HepG2 (cell line): ENCODE data around the gene ZNF90. TPM values are rescaled to one million over a fixed set of nuclear protein-coding genes. Genes with fewer than 3 reads are reported as not detected.
A peak's percentile ranks its signal among the peaks of the same experiment; 100 is the strongest.

Source experiments
- CEBPZ ChIP-seq: IDR thresholded peaks from 2 replicates; pipeline ENCODE4 v1.6.1; 2012; ENCODE audit warnings: low read length, improper control_type of control experiment
- HNF4A ChIP-seq: sonication (generic); formaldehyde crosslinking; IDR thresholded peaks from 2 replicates; pipeline ENCODE4 v1.4.0; 2020; ENCODE audit warnings: missing genetic modification reagents
- JUND ChIP-seq: sonication (generic); formaldehyde crosslinking; IDR thresholded peaks from 2 replicates; pipeline ENCODE4 v1.8.0; 2022; ENCODE audit warnings: mild to moderate bottlenecking, missing genetic modification reagents
- MEIS1 ChIP-seq: sonication (generic); formaldehyde crosslinking; IDR thresholded peaks from 2 replicates; pipeline ENCODE4 v1.9.0; 2021; ENCODE audit warnings: mild to moderate bottlenecking, missing genetic modification reagents, moderate library complexity, borderline replicate concordance
- NCOA2 ChIP-seq: sonication (generic); formaldehyde crosslinking; IDR thresholded peaks from 2 replicates; pipeline ENCODE4 v1.8.0; 2022; ENCODE audit warnings: inconsistent platforms
- NFIB ChIP-seq: sonication (generic); formaldehyde crosslinking; IDR thresholded peaks from 2 replicates; pipeline ENCODE4 v1.9.0; 2021; ENCODE audit warnings: missing genetic modification reagents, mild to moderate bottlenecking, borderline replicate concordance
- SP5 ChIP-seq: IDR thresholded peaks from 2 replicates; pipeline ENCODE4 v1.6.1; 2016; ENCODE audit warnings: low read depth, borderline replicate concordance
- ZBTB40 ChIP-seq, 2 experiments: fragments of 450-650 bp in 1 of 2; sonication (generic) in 1 of 2; formaldehyde crosslinking in 1 of 2; IDR thresholded peaks; 2 replicates each; pipeline versions ENCODE4 v1.6.1 to v1.8.0; 2016 to 2022; ENCODE audit warnings: antibody characterized with exemption in 1 of 2, mild to moderate bottlenecking in 1 of 2, missing genetic modification reagents in 1 of 2
- ZNF563 ChIP-seq: sonication (generic); formaldehyde crosslinking; IDR thresholded peaks from 2 replicates; pipeline ENCODE4 v1.8.0; 2022; ENCODE audit warnings: mild to moderate bottlenecking, moderate library complexity, missing genetic modification reagents
- polyA plus RNA-seq, 8 experiments: library from polyadenylated mRNA; depleted of rRNA in 3 of 8; stranded (reverse) in 7 of 8; unstranded in 1 of 8; fragments of >200 nt; fragmentation: Illumina TruSeq in 4 of 8; extraction: Trizol in 4 of 8; gene quantifications; 2 replicates each; pipeline versions ENCODE4 v1.2.1 to v1.2.3, GENCODE V29; 2011 to 2016; ENCODE audit warnings: low read depth in 4 of 8, missing spikeins in 1 of 8, mixed read lengths in 1 of 8; ENCODE audit not compliant: insufficient read depth in 1 of 8
- total RNA-seq, 5 experiments: library from RNA; depleted of rRNA; stranded (reverse); fragments of >200 nt; fragmentation: Illumina TruSeq; extraction: Trizol; gene quantifications; 2 replicates each; pipeline ENCODE4 v1.2.3, GENCODE V29; 2016; ENCODE audit warnings: low read depth in 1 of 5

The ZNF90 gene
- total and polyA plus RNA-seq, 2 of the 13 experiments (the other 11 are each of a cell fraction or from before 2014, with no cell fraction given): 2.1 to 3.8 TPM

GRCh38 chr19:20039203-20039723 lies 38.5 kb upstream of the ZNF90 start, which contains the start of gene ZNF682 (continued):
- TF ChIP-seq ZBTB40 (IDR thresholded peaks at IDR 0.05) (no peak), ZBTB40 (CRISPR knock-in tag; IDR thresholded peaks at IDR 0.05) (peak; percentile 34; the same call in 1 of the 2 replicates), HNF4A (peak; percentile 41; the same call in 1 of the 2 replicates), ZNF563 (CRISPR knock-in tag) (0 out of 2 replicates have a peak, but pooled peaks have one; percentile 17), NCOA2 (CRISPR knock-in tag) (no peak), NFIB (CRISPR knock-in tag) (no peak), JUND (no peak), MEIS1 (CRISPR knock-in tag) (peak; percentile 60; the same call in 1 of the 2 replicates), SP5 (CRISPR knock-in tag) (0 out of 2 replicates have a peak, but pooled peaks have one; percentile 7), CEBPZ (no peak)
